Fibroblast of mammary gland (primary cell): ENCODE results near the gene CPN2.

Experiments used
- DNase-seq: peaks from one replicate; pipeline ENCODE4 v3.0.0-alpha.2; 2010; ENCODE audit warnings: low read depth
- H3K4me3 ChIP-seq: 2 replicates; pipeline ENCODE4 v1.5.1; 2011; ENCODE audit warnings: low read depth, mild to moderate bottlenecking, low read length, moderate library complexity; ENCODE audit not compliant: control insufficient read depth
- CTCF ChIP-seq: conservative IDR thresholded peaks from 2 replicates; pipeline ENCODE4 v1.5.1; 2011; ENCODE audit warnings: low read depth, low read length, inconsistent platforms; ENCODE audit not compliant: control insufficient read depth, insufficient read depth

Gene CPN2

GRCh38 chr3:194351080-194351672 lies at the start of gene CPN2:
Gene CPN2, minus strand, starts transcription at chr3:194351328. Its CDS starts 8,626 bp downstream, at chr3:194342702.
- no peak for DNase-seq
- H3K4me3 ChIP-seq: no peak within 1 kb of the TSS
- TF ChIP-seq CTCF: no peak

- no peak for TF ChIP-seq CTCF
These were observed 48.8 kb upstream of the CPN2 start for GRCh38 chr3:194399874-194400411.

GRCh38 chr3:194399166-194399565 lies 48.0 kb upstream of the CPN2 start, which contains the start of gene GP5:
Gene GP5, minus strand, starts transcription at chr3:194399266. Its CDS starts 984 bp downstream, at chr3:194398282.
- H3K4me3 ChIP-seq: no peak within 1 kb of the TSS
- TF ChIP-seq CTCF: no peak
- DNase-seq: no peak

More at GRCh38 chr3:194399874-194400411, 48.8 kb upstream of the CPN2 start:
- no peak overlapping the region for H3K4me3 ChIP-seq
- DNase-seq: no peak

GRCh38 chr3:194397757-194398312 lies 46.7 kb upstream of the CPN2 start:
- DNase-seq: no peak
- TF ChIP-seq CTCF: no peak
- no peak overlapping the region for H3K4me3 ChIP-seq

GRCh38 chr3:194396859-194397756 lies 46.0 kb upstream of the CPN2 start:
- no peak overlapping the region for H3K4me3 ChIP-seq
- TF ChIP-seq CTCF: no peak
- DNase-seq: no peak

GRCh38 chr3:194396539-194396858 lies 45.4 kb upstream of the CPN2 start:
- TF ChIP-seq CTCF: no peak
- DNase-seq: no peak
- H3K4me3 ChIP-seq: no peak overlapping the region
